ENCODE data around the gene CAMK1D.

The CAMK1D gene

DNA sequence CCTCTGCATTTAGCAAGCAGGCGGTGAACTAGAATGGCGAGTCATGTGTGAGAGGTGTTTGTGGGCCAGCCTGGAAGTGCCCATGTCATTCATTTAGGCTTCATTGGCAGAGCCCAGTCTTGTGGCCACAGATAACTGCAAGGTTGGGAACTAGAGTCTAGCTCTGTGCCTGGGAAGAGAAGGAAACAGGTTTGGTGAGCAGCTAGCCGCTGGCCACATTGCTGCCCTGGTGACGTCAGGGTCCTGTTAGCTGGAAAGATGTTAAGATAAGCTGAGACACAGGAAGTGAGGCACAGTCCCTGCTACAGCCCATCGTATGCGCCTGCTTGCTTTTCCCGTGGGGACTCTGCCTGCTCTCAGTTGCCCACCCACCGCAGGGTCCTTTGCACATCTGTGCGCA lies 185.5 kb downstream of the CAMK1D start:
- TF ChIP-seq, protein P1, sequence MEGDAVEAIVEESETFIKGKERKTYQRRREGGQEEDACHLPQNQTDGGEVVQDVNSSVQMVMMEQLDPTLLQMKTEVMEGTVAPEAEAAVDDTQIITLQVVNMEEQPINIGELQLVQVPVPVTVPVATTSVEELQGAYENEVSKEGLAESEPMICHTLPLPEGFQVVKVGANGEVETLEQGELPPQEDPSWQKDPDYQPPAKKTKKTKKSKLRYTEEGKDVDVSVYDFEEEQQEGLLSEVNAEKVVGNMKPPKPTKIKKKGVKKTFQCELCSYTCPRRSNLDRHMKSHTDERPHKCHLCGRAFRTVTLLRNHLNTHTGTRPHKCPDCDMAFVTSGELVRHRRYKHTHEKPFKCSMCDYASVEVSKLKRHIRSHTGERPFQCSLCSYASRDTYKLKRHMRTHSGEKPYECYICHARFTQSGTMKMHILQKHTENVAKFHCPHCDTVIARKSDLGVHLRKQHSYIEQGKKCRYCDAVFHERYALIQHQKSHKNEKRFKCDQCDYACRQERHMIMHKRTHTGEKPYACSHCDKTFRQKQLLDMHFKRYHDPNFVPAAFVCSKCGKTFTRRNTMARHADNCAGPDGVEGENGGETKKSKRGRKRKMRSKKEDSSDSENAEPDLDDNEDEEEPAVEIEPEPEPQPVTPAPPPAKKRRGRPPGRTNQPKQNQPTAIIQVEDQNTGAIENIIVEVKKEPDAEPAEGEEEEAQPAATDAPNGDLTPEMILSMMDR (IDR thresholded peaks at IDR 0.05; ENCODE audit: low read depth, low read length, missing control alignments), result no peak
- H3K4me3 ChIP-seq (ENCODE audit: low read depth, low read length), result no peak overlapping the region
- no peak for DNase-seq (ENCODE audit: low read depth)

DNA sequence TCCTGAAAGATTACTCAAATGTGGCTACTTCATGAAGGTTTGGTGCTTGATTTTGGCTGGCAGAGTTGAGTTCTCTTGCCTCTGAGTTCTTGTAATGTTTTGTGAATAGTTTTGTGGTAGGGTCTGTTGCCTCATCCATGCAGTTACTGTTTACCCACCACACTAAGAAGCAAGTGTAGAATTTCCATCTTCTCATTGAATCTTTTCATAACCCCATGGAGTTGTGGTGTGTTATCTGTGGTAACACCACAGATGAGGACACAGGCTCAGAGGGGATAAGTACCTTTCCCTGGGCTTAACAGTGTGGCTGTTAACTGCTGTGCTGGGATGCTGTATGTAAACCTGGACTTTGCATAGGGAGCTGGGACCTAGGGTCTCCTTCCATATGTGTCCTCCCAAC lies 186.3 kb downstream of the CAMK1D start:
- TF ChIP-seq, protein P1 (IDR thresholded peaks at IDR 0.05; ENCODE audit: low read depth, low read length, missing control alignments), result no peak
- H3K4me3 ChIP-seq (ENCODE audit: low read depth, low read length), result no peak overlapping the region
- DNase-seq (ENCODE audit: low read depth), result no peak

DNA sequence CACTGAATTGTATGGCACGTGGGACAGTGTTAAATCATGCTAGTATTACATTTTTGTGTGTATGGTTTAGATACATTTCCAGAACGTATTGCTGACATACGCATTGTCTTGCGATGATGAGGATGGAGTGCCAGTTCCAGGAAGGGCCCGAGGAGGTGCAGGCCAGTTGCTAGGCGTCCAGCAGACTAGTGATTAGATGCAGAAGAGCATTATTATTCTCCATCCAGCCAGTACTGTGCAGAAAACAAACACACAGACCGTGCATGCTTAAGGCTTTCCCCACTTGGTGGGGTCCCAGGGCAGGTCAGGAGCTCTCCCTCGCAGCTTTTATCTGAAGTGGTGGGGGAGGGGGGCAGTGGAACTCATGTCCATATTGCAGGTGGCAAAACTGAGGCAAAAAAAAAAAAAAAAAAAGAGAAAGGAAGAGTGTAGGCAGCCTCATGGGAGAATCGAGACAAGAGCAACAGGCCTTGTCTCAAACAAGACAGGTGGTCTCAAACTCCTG lies 189.2 kb downstream of the CAMK1D start:
- TF ChIP-seq, protein P1 (IDR thresholded peaks at IDR 0.05; ENCODE audit: low read depth, low read length, missing control alignments), result no peak
- no peak for DNase-seq (ENCODE audit: low read depth)

DNA sequence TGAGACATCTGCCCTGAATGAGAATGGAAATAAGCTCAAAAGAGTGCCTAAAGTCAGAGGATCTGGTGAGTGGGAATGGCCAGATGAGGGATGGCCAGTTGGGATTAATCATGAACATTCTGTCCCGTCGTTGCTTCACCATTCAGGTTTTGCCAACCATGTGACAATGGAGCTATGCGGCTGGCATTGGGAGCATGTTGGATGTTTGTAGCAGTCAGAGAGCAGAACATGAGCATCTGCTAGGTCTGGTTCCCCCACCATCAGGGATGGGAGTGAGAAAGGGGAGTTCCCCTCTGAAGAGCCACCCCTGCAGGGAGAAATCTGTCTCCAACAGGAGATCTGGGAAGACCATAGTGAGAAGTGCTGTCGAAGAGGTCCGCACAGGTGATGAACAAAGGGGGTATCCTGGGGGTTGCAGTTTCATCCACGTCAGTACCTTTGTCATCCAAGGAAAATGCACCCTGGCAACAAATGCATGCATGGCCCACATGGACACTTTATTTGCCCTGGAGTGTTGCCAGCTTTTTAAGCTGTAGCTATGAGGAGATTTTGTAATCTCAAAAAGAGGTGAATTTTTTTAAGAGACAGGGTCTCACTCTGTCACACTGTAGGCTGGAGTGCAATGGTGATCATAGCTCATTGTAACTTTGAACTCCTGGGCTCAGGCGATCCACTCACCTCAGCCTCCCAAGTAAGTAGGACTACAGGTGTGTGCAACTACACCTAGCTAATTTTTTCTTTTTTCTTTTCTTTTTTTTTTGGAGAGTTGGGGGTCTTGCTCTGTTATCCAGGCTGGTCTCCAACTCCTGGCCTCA lies 190.2 kb downstream of the CAMK1D start:
- no peak for DNase-seq (ENCODE audit: low read depth)
- no peak overlapping the region for H3K4me3 ChIP-seq (ENCODE audit: low read depth, low read length)

More for the DNA sequence above, 189.2 kb downstream of the CAMK1D start:
- H3K4me3 ChIP-seq (ENCODE audit: low read depth, low read length), result no peak overlapping the region

DNA sequence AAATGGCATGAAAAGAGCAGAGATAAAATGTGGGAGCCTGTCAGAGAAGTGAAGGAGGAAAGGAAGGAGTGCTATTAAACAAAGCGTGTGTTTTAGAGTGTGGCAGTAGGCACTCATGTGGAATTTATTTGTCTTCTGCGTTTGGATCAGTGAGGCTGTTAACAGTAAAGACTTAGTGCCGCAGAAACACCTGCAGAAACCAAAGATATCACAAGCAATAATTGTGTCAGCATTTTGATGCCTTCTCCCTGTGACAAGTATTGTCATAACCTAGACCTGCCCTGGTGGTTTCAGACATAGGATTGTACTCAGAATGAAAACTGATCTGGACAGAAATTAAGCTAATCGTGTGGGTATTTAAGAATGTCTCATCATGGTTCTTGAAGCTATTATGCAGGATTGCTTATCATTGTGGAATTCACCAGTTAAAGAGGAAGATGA lies 191.0 kb downstream of the CAMK1D start:
- DNase-seq (ENCODE audit: low read depth), result no peak
- TF ChIP-seq, protein P1 (IDR thresholded peaks at IDR 0.05; ENCODE audit: low read depth, low read length, missing control alignments), result no peak

More for the DNA sequence above, 190.2 kb downstream of the CAMK1D start:
- TF ChIP-seq, protein P1 (IDR thresholded peaks at IDR 0.05; ENCODE audit: low read depth, low read length, missing control alignments), result no peak

DNA sequence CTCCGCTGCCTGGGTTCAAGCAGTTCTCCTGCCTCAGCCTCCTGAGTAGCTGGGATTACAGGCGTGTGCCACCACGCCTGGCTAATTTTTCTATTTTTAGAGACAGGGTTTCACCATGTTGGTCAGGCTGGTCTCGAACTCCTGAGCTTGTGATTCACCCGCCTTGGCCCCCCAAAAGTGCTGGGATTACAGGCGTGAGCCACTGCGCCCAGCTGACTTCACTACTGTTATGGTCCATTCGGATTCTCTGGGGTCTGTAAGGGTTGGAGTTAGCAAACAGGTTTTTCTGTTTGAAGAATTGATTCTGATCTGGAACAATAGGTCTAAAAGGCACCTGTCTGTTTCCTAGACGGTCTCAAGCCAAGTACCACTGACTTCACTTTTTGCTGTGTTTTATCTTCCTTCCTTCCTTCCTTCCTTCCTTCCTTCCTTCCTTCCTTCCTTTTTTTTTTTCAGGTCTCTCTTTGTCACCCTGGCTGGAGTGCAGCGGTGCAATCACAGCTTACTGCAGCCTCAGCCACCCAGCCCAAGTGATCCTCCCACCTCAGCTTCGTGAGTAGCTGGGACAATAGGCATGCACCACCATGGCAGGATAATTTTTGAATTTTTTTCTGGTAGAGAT lies 192.2 kb downstream of the CAMK1D start:
- no peak overlapping the region for H3K4me3 ChIP-seq (ENCODE audit: low read depth, low read length)
- no peak for DNase-seq (ENCODE audit: low read depth)
- TF ChIP-seq, protein P1 (IDR thresholded peaks at IDR 0.05; ENCODE audit: low read depth, low read length, missing control alignments), result no peak

More for the DNA sequence above, 191.0 kb downstream of the CAMK1D start:
- no peak overlapping the region for H3K4me3 ChIP-seq (ENCODE audit: low read depth, low read length)
